ENCODE data around the gene PMIS2. TPM values are rescaled to one million over a fixed set of nuclear protein-coding genes. Genes with fewer than 3 reads are reported as not detected.

PMIS2 gene
- total RNA-seq = not detected
- 0 reads per million in 2 donors for total RNA-seq

DNA sequence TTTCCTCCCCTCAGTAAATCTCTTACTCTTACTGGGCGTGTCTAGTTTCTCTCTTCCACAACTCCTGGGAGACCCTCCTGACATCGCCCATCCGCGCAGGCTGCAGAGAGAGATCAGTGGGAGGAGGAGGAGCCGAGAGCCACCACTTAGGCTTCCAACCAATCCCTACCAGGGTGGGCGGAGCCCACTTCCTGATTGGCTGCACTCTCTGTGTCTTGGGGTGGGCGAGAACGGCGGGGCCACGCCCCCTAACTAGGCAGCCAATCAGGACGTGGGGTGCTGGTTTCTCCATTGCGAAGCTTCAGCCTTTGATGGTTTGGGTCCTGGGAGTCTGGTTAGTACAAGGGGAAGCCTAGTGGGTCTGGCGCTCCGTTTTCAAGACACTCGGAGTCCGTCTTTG, at the start of gene PMIS2:
PMIS2 (plus strand) TSS at position 326 of the 400 bp plus-strand sequence. CDS start 87 bp downstream, outside the sequence.
- peaks cover 3% of the 10 kb centered on the region for H3K36me3 Mint-ChIP-seq (ENCODE audit: low read depth)

DNA sequence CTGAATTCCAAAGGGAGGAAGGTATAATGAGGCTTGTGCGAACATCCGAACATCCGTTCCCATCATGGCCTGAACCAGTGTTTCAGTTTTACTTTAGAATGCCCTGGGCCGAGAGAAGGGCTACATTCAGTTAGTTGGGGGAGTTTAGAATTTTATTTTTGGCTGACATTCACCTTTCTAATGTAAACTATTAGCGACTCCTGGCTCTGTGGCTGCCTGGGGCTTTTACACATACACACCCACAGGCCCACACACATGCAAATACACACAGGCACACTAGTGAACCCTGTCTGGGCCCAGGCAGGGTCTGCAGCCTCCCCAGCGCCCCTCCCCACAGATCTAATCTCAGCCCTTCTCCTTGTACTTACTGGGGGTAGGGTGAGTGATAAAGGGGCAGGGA, 46.7 kb upstream of the PMIS2 start:
- peaks cover under 1% of the 10 kb centered on the region for H3K27me3 Mint-ChIP-seq
- H3K36me3 Mint-ChIP-seq (ENCODE audit: low read depth) = no peaks in the 10 kb centered on the region
- H3K9me3 ChIP-seq (ENCODE audit: control insufficient read depth, low read length, poor library complexity, severe bottlenecking) = no peaks in the 10 kb centered on the region
- DNase-seq (no peak), ATAC-seq (no peak)
- no peak overlapping the region for H3K27ac Mint-ChIP-seq
- H3K4me3 Mint-ChIP-seq = no peak overlapping the region
- H3K4me1 Mint-ChIP-seq = peaks cover 7% of the 10 kb centered on the region

More for the DNA sequence above, at the start of gene PMIS2:
- Mint-ChIP-seq H3K27me3 (peaks cover 45% of the 10 kb centered on the region), H3K27ac (no peak within 1 kb of the TSS), H3K4me1 (no peaks in the 10 kb centered on the region), H3K4me3 (no peak within 1 kb of the TSS)
- H3K9me3 ChIP-seq (ENCODE audit: control insufficient read depth, low read length, poor library complexity, severe bottlenecking) = no peaks in the 10 kb centered on the region
- DNase-seq = no peak
- no peak for ATAC-seq

GRCh38 chr19:35539850-35540249, 46.1 kb upstream of the PMIS2 start:
- DNase-seq (no peak), ATAC-seq (no peak)
- H3K9me3 ChIP-seq (ENCODE audit: control insufficient read depth, low read length, poor library complexity, severe bottlenecking) = no peaks in the 10 kb centered on the region
- H3K4me3 Mint-ChIP-seq = no peak overlapping the region
- no peaks in the 10 kb centered on the region for H3K36me3 Mint-ChIP-seq (ENCODE audit: low read depth)
- H3K27me3 Mint-ChIP-seq = no peaks in the 10 kb centered on the region
- H3K4me1 Mint-ChIP-seq = peaks cover 12% of the 10 kb centered on the region
- H3K27ac Mint-ChIP-seq = no peak overlapping the region

- Mint-ChIP-seq H3K27ac (no peak overlapping the region), H3K4me1 (peaks cover 10% of the 10 kb centered on the region), H3K27me3 (no peaks in the 10 kb centered on the region), H3K36me3 (ENCODE audit: low read depth) (no peaks in the 10 kb centered on the region), H3K4me3 (no peak overlapping the region)
- H3K9me3 ChIP-seq (ENCODE audit: control insufficient read depth, low read length, poor library complexity, severe bottlenecking) = no peaks in the 10 kb centered on the region
- ATAC-seq = no peak
- no peak for DNase-seq
Measured at GRCh38 chr19:35540356-35540927, 45.5 kb upstream of the PMIS2 start.

DNA sequence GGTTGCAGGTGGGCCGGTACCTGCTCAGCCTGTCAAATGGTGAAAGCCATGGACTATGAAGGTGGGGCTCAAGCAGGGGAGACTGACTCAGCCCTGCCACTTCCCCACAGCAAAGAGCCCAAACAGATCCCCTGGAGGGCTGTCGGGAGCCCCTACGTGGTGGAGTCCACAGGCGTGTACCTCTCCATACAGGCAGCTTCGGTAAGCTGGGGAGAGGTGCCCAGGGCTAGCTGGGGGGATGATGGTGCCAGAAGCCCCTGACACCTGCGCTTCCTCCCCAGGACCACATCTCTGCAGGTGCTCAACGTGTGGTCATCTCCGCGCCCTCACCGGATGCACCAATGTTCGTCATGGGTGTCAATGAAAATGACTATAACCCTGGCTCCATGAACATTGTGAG, 43.8 kb upstream of the PMIS2 start:
- H3K4me3 Mint-ChIP-seq = no peak overlapping the region
- H3K27me3 Mint-ChIP-seq = no peaks in the 10 kb centered on the region
- DNase-seq = no peak
- H3K9me3 ChIP-seq (ENCODE audit: control insufficient read depth, low read length, poor library complexity, severe bottlenecking) = no peaks in the 10 kb centered on the region
- H3K27ac Mint-ChIP-seq = no peak overlapping the region
- ATAC-seq = no peak
- peaks cover 21% of the 10 kb centered on the region for H3K4me1 Mint-ChIP-seq
- H3K36me3 Mint-ChIP-seq (ENCODE audit: low read depth) = no peaks in the 10 kb centered on the region

DNA sequence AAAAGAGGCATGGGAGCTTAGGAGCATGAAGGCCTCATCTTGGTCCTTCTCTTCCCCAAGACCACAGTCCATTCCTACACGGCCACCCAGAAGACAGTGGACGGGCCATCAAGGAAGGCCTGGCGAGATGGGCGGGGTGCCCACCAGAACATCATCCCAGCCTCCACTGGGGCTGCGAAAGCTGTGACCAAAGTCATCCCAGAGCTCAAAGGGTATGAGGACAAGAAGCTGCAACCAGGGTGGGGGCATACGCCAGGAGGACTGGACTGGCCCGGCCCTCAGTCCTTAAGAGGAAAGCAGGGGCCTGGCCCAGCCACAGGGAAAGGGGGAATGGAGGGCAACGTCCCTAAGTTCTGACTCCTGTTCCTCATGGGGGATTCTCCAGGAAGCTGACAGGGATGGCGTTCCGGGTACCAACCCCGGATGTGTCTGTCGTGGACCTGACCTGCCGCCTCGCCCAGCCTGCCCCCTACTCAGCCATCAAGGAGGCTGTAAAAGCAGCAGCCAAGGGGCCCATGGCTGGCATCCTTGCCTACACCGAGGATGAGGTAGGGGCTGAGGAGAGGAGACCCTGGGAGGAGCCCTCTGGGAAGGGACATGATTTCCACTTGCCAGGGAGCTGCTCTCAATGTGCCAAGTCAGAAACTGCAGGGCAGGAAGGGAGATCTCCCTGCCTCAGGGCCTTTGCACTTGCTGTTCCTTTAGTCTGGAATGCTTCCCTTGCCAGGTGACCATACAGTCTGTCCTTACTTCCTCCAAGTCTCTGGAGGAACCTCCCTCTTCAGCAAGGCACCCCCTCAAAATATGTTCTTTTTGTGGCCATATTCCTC, 42.5 kb upstream of the PMIS2 start:
- Mint-ChIP-seq H3K4me3 (no peak overlapping the region), H3K27ac (peak overlapping the region; percentile 51), H3K36me3 (ENCODE audit: low read depth) (no peaks in the 10 kb centered on the region), H3K27me3 (no peaks in the 10 kb centered on the region), H3K4me1 (peaks cover 23% of the 10 kb centered on the region)
- DNase-seq (no peak), ATAC-seq (no peak)
- H3K9me3 ChIP-seq (ENCODE audit: control insufficient read depth, low read length, poor library complexity, severe bottlenecking) = no peaks in the 10 kb centered on the region

DNA sequence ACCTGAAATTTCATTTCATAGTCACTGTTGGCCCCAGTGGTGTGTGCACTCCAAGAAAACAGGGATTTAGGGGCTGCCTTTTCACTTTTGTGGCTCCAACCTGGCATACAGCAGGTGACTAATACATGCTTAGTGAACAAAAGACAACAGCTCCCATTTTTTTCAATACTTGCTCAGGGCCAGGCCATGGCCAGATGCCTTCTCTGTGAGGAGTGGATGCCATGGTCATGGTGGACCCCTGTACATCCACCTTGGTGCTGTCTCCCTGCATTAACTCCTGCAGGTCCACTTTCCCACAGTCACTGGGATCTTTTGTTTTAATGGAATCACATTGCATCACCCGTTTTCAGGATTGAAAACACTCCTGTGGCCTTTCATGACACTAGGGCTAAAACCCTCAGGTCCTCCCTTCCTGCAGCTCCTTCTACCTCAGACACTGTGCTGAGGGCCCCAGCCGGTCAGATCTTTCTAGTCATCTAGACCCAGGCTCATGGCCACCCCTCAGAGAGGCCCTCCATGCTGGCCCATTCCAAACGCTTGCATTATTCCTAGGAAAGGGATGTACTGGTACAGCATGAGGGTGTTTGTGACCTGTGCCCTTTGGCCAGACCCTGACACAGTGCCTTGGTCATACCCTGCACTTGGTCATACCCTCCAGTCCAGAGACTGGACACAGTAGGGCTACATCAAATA, 41.7 kb upstream of the PMIS2 start:
- H3K36me3 Mint-ChIP-seq (ENCODE audit: low read depth) = peaks cover 2% of the 10 kb centered on the region
- no peaks in the 10 kb centered on the region for H3K9me3 ChIP-seq (ENCODE audit: control insufficient read depth, low read length, poor library complexity, severe bottlenecking)
- no peaks in the 10 kb centered on the region for H3K27me3 Mint-ChIP-seq
- peak overlapping the region; percentile 96 for H3K4me3 Mint-ChIP-seq
- ATAC-seq = no peak
- H3K27ac Mint-ChIP-seq = peak overlapping the region; percentile 51
- H3K4me1 Mint-ChIP-seq = peaks cover 29% of the 10 kb centered on the region
- no peak for DNase-seq

DNA sequence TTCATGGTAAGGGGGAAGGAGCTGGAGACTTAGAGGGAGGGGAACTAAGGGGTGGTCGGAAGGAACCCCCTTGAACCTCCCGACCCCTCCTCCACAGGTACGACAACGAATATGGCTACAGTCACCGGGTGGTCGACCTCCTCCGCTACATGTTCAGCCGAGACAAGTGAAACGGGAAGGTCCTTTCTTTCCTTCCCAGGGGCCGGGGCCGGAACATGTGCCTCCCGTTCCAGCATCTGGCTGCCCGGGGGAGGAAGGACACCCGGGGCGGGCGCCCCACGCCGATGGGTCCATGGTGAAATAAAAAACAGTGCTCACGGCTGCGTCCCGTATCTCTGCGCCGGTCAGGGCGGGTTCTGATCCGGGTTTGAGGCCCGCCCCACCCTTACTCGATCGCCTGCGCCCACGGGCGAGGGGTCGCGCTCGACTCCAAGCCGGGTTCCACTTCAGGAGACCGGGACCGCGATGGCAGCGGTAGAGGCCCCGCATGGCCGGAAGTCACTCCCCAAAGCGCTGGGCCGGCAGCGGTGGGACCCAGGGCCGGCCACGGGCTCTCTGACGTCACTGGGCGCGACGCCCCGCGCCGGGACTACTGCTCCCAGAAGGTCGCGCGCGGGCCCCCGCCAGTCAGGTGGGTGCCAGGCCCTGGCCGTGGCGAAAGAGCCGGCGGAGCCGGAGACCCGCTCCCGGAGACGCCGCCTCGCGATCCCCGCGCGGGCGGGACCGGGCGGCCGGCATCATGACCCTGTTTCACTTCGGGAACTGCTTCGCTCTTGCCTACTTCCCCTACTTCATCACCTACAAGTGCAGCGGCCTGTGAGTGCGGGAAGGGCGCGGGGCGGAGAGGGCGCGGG, 40.7 kb upstream of the PMIS2 start, which contains the start of gene TMEM147:
TMEM147 (plus strand) TSS at position 626 of the 854 bp plus-strand sequence; CDS start at position 740, 114 bp downstream.
- Mint-ChIP-seq H3K4me1 (peaks cover 32% of the 10 kb centered on the region), H3K4me3 (peak within 1 kb of the TSS; percentile 96), H3K27ac (peak within 1 kb of the TSS; percentile 51), H3K27me3 (no peaks in the 10 kb centered on the region), H3K36me3 (ENCODE audit: low read depth) (peaks cover 3% of the 10 kb centered on the region)
- ATAC-seq (peak; percentile 90), DNase-seq (peak; percentile 58 to 64 (median 63))
- H3K9me3 ChIP-seq (ENCODE audit: control insufficient read depth, low read length, poor library complexity, severe bottlenecking) = no peaks in the 10 kb centered on the region

DNA sequence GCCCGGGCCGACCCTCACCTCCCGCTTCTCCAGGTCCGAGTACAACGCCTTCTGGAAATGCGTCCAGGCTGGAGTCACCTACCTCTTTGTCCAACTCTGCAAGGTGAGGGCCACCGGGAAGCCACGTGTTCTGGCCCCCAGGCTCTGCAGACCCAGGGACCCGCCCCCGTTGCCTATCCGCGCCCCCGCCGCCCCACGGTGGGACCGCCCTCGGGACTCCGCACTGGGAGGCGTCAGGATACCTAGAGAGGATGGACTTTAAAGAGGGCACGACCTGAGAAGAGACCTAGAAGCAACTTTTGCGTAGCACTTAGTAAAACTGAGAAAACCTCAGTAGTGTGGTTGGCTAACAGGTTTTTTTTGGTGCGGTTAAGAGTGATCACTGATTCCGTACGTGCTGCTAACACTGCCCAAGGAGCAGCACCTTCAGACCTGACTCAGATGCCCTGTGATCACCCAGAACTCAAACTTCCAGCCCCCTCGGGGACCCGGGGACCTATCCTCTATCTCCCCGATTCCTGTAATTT, 40.1 kb upstream of the PMIS2 start:
- peaks cover 34% of the 10 kb centered on the region for H3K4me1 Mint-ChIP-seq
- DNase-seq (peak; percentile 18 to 33 (median 32)), ATAC-seq (peak; percentile 55)
- peak overlapping the region; percentile 51 for H3K27ac Mint-ChIP-seq
- H3K27me3 Mint-ChIP-seq = no peaks in the 10 kb centered on the region
- peak overlapping the region; percentile 96 for H3K4me3 Mint-ChIP-seq
- H3K9me3 ChIP-seq (ENCODE audit: control insufficient read depth, low read length, poor library complexity, severe bottlenecking) = no peaks in the 10 kb centered on the region
- peaks cover 3% of the 10 kb centered on the region for H3K36me3 Mint-ChIP-seq (ENCODE audit: low read depth)

DNA sequence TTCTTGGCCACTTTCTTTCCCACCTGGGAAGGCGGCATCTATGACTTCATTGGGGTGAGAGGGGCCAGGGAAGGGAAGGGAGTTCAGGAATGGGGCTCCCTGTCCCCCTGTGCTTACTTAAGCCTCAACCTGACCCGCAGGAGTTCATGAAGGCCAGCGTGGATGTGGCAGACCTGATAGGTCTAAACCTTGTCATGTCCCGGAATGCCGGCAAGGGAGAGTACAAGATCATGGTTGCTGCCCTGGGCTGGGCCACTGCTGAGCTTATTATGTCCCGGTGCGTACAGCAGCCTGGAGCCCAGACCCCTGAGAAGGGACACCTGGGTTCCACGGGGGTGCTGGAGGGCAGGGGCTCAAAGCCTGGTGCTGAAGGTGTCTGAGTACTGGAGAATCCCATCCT, 39.4 kb upstream of the PMIS2 start:
- no peak for DNase-seq
- Mint-ChIP-seq H3K4me3 (peak overlapping the region; percentile 96), H3K36me3 (ENCODE audit: low read depth) (peaks cover 3% of the 10 kb centered on the region), H3K27me3 (no peaks in the 10 kb centered on the region), H3K4me1 (peaks cover 34% of the 10 kb centered on the region), H3K27ac (peak overlapping the region; percentile 51)
- ATAC-seq = no peak
- no peaks in the 10 kb centered on the region for H3K9me3 ChIP-seq (ENCODE audit: control insufficient read depth, low read length, poor library complexity, severe bottlenecking)

GRCh38 chr19:35549174-35549788, 36.7 kb upstream of the PMIS2 start:
- peak; percentile 28 to 38 (median 31) for DNase-seq
- Mint-ChIP-seq H3K27ac (no peak overlapping the region), H3K4me1 (peaks cover 34% of the 10 kb centered on the region), H3K4me3 (peak overlapping the region; percentile 68), H3K36me3 (ENCODE audit: low read depth) (peaks cover 3% of the 10 kb centered on the region), H3K27me3 (no peaks in the 10 kb centered on the region)
- ATAC-seq = no peak
- no peaks in the 10 kb centered on the region for H3K9me3 ChIP-seq (ENCODE audit: control insufficient read depth, low read length, poor library complexity, severe bottlenecking)

- Mint-ChIP-seq H3K27ac (no peak overlapping the region), H3K4me3 (no peak overlapping the region), H3K27me3 (no peaks in the 10 kb centered on the region), H3K4me1 (peaks cover 28% of the 10 kb centered on the region), H3K36me3 (ENCODE audit: low read depth) (peaks cover 3% of the 10 kb centered on the region)
- no peaks in the 10 kb centered on the region for H3K9me3 ChIP-seq (ENCODE audit: control insufficient read depth, low read length, poor library complexity, severe bottlenecking)
- DNase-seq = no peak
- ATAC-seq = no peak
Measured at GRCh38 chr19:35549879-35550523, 36.0 kb upstream of the PMIS2 start.
